Breast epithelium (tissue), 3 donors: ENCODE data around the gene LAGE3.

Experiments used
- POLR2A ChIP-seq: fragments of 450-650 bp; IDR thresholded peaks from one replicate; pipeline ENCODE4 v1.6.1; 2016; ENCODE audit warnings: antibody characterized with exemption, mild to moderate bottlenecking, moderate library complexity
- TF ChIP-seq, protein P1 (sequence below), 3 donors: fragments of 450-650 bp; IDR thresholded peaks; one replicate each; pipeline ENCODE4 v1.5.1; 2016 to 2017; ENCODE audit warnings: antibody characterized with exemption in 3 of 3, mild to moderate bottlenecking in 3 of 3, moderate library complexity in 3 of 3

DNA sequence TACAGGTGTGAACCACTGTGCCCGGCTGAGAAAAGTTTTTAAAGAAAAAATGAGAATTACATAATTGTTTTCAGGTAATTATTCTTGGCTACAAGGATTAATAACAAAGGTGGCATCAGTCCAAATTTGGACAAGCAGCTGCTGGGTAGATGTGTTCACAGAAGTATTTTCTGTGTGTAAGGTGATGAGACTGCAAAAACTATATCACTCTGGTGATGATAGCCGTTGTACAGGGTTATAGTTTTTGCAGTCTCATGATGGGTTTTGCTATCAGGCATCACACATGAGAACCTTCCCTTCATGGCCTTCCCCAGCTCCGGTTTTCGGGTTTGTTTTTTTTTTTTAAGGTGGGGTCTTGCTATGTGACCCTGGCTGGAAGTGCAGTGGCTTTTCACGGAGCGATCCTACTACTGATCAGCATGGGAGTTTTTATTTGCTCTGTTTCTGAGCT is 16.4 kb upstream of the LAGE3 start:
- TF ChIP-seq, protein P1, sequence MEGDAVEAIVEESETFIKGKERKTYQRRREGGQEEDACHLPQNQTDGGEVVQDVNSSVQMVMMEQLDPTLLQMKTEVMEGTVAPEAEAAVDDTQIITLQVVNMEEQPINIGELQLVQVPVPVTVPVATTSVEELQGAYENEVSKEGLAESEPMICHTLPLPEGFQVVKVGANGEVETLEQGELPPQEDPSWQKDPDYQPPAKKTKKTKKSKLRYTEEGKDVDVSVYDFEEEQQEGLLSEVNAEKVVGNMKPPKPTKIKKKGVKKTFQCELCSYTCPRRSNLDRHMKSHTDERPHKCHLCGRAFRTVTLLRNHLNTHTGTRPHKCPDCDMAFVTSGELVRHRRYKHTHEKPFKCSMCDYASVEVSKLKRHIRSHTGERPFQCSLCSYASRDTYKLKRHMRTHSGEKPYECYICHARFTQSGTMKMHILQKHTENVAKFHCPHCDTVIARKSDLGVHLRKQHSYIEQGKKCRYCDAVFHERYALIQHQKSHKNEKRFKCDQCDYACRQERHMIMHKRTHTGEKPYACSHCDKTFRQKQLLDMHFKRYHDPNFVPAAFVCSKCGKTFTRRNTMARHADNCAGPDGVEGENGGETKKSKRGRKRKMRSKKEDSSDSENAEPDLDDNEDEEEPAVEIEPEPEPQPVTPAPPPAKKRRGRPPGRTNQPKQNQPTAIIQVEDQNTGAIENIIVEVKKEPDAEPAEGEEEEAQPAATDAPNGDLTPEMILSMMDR (IDR thresholded peaks at IDR 0.05), result no peak
- TF ChIP-seq POLR2A, result no peak
